SK-N-SH (cell line): ENCODE measurements around the gene TMEM174. TPM values are rescaled to one million over a fixed set of nuclear protein-coding genes. Genes with fewer than 3 reads are reported as not detected.

Experiments used
- CTCF ChIA-PET: fragments of 300-600, 350-600 bp; formaldehyde crosslinking; extraction: SDS; loops from one replicate; lab custom pipeline; 2021; lab: Yijun Ruan, JAX
- POLR2A ChIA-PET: fragments of 350-600 bp; sonication (Branson Sonifier 250); formaldehyde crosslinking; extraction: SDS; loops from one replicate; lab custom pipeline; 2020; ENCODE audit warnings: antibody characterized with exemption, inconsistent platforms; lab: Yijun Ruan, JAX
- DNase-seq: peaks from one replicate; pipeline ENCODE4 v3.0.0; 2012
- H2AFZ ChIP-seq: fragments of 200-600 bp; sonication (generic); 2 replicates; pipeline ENCODE4 v1.8.1; 2016; ENCODE audit warnings: antibody characterized with exemption, mild to moderate bottlenecking, low read depth
- H3F3A ChIP-seq: fragments of 200-600 bp; sonication (generic); replicated peaks from 2 replicates; pipeline ENCODE3; 2016; ENCODE audit warnings: antibody characterized with exemption, mild to moderate bottlenecking; ENCODE audit not compliant: insufficient read depth
- H3K27ac ChIP-seq, 2 experiments: fragments of 200-500 bp in 1 of 2; fragments of 200-600 bp in 1 of 2; sonication (Bioruptor generic) in 1 of 2; sonication (generic), shearing (Covaris generic) in 1 of 2; 2 replicates each; pipeline versions ENCODE4 v1.5.1 to v1.6.1; 2014 to 2016; ENCODE audit warnings: low read depth in 2 of 2, inconsistent platforms in 1 of 2, low read length in 1 of 2, mild to moderate bottlenecking in 1 of 2, mixed read lengths in 1 of 2
- H3K27me3 ChIP-seq: fragments of 200-600 bp; sonication (generic), shearing (Covaris generic); 2 replicates; pipeline ENCODE4 v1.6.1; 2016; ENCODE audit warnings: mixed run types; ENCODE audit not compliant: insufficient read depth
- H3K36me3 ChIP-seq, 2 experiments: fragments of 200-500 bp in 1 of 2; fragments of 200-600 bp in 1 of 2; sonication (Bioruptor generic) in 1 of 2; sonication (generic) in 1 of 2; replicated peaks in 1 of 2; 2 replicates each; pipeline versions ENCODE3 to v1.5.1; 2014 to 2016; ENCODE audit warnings: low read length in 1 of 2, mild to moderate bottlenecking in 1 of 2; ENCODE audit not compliant: insufficient read depth in 2 of 2, control insufficient read depth in 1 of 2
- H3K4me1 ChIP-seq, 2 experiments: fragments of 200-500 bp in 1 of 2; fragments of 200-600 bp in 1 of 2; sonication (Bioruptor generic) in 1 of 2; sonication (generic), shearing (Covaris generic) in 1 of 2; 2 replicates each; pipeline versions ENCODE4 v1.5.1 to v1.6.1; 2014 to 2016; ENCODE audit warnings: low read depth in 1 of 2, low read length in 1 of 2, mixed run types in 1 of 2; ENCODE audit not compliant: insufficient read depth in 2 of 2, control insufficient read depth in 1 of 2
- H3K4me2 ChIP-seq: fragments of 200-600 bp; sonication (generic), shearing (Covaris generic); 2 replicates; pipeline ENCODE4 v1.6.1; 2017; ENCODE audit warnings: mixed run types
- H3K4me3 ChIP-seq, 2 experiments: fragments of 200-500 bp in 1 of 2; fragments of 200-600 bp in 1 of 2; sonication (Bioruptor generic) in 1 of 2; sonication (generic), shearing (Covaris generic) in 1 of 2; 2 replicates each; pipeline versions ENCODE4 v1.5.1 to v1.8.1; 2014 to 2016; ENCODE audit warnings: low read depth in 2 of 2, inconsistent platforms in 1 of 2, low read length in 1 of 2, mild to moderate bottlenecking in 1 of 2, mixed read lengths in 1 of 2, moderate library complexity in 1 of 2
- H3K79me2 ChIP-seq: fragments of 200-600 bp; sonication (generic); 2 replicates; pipeline ENCODE4 v1.8.1; 2017; ENCODE audit warnings: mild to moderate bottlenecking; ENCODE audit not compliant: insufficient read depth
- H3K9ac ChIP-seq: fragments of 200-600 bp; sonication (generic); 2 replicates; pipeline ENCODE4 v1.6.1; 2017; ENCODE audit warnings: mixed run types
- H3K9me2 ChIP-seq: fragments of 200-600 bp; sonication (generic); 2 replicates; pipeline ENCODE4 v1.6.1; 2017; ENCODE audit warnings: mixed run types
- H3K9me3 ChIP-seq: fragments of 200-600 bp; sonication (generic); 2 replicates; pipeline ENCODE4 v1.6.1; 2017; ENCODE audit warnings: mixed run types, mild to moderate bottlenecking, moderate library complexity
- H4K20me1 ChIP-seq: fragments of 200-600 bp; sonication (generic); 2 replicates; pipeline ENCODE4 v1.6.1; 2017; ENCODE audit warnings: mild to moderate bottlenecking, mixed run types; ENCODE audit not compliant: insufficient read depth
- EP300 ChIP-seq, 2 experiments: IDR thresholded peaks; 2 replicates each; pipeline versions ENCODE4 v1.4.0 to v1.6.1; 2012; ENCODE audit warnings: borderline replicate concordance in 1 of 2, low read depth in 1 of 2, low read length in 1 of 2
- FOSL2 ChIP-seq: IDR thresholded peaks from 2 replicates; pipeline ENCODE4 v1.4.0; 2012; ENCODE audit warnings: low read depth, mild to moderate bottlenecking, moderate library complexity, borderline replicate concordance
- GABPA ChIP-seq: IDR thresholded peaks from 2 replicates; pipeline ENCODE4 v1.4.0; 2012; ENCODE audit warnings: low read depth, mild to moderate bottlenecking
- GATA2 ChIP-seq: sonication (generic); formaldehyde crosslinking; IDR thresholded peaks from 2 replicates; pipeline ENCODE4 v1.5.0; 2020; ENCODE audit warnings: mild to moderate bottlenecking, missing genetic modification reagents
- JUND ChIP-seq: IDR thresholded peaks from 2 replicates; pipeline ENCODE4 v1.4.0; 2012
- MAX ChIP-seq: IDR thresholded peaks from 2 replicates; pipeline ENCODE4 v1.4.0; 2012; ENCODE audit warnings: low read depth
- MEF2A ChIP-seq: IDR thresholded peaks from 2 replicates; pipeline ENCODE4 v1.4.0; 2012; ENCODE audit warnings: low read depth, borderline replicate concordance
- NFIC ChIP-seq: IDR thresholded peaks from 2 replicates; pipeline ENCODE4 v1.4.0; 2012; ENCODE audit warnings: borderline replicate concordance
- NRF1 ChIP-seq: IDR thresholded peaks from 2 replicates; pipeline ENCODE4 v1.6.1; 2012; ENCODE audit warnings: low read depth, mild to moderate bottlenecking, low read length
- RAD21 ChIP-seq: IDR thresholded peaks from 2 replicates; pipeline ENCODE4 v1.6.1; 2012; ENCODE audit warnings: mild to moderate bottlenecking, low read length
- RCOR1 ChIP-seq: fragments of 150-350 bp; IDR thresholded peaks from 2 replicates; pipeline ENCODE4 v1.6.1; 2017; ENCODE audit warnings: antibody characterized with exemption, low read length
- RXRA ChIP-seq: IDR thresholded peaks from 2 replicates; pipeline ENCODE4 v1.4.0; 2012; ENCODE audit warnings: low read depth, mild to moderate bottlenecking, borderline replicate concordance
- SIN3A ChIP-seq: IDR thresholded peaks from 2 replicates; pipeline ENCODE4 v1.6.1; 2012; ENCODE audit warnings: low read depth, mild to moderate bottlenecking, low read length, moderate library complexity, borderline replicate concordance
- SMC3 ChIP-seq: IDR thresholded peaks from 2 replicates; pipeline ENCODE4 v1.6.1; 2012; ENCODE audit warnings: low read depth, low read length, improper control_type of control experiment
- TAF1 ChIP-seq: IDR thresholded peaks from 2 replicates; pipeline ENCODE4 v1.6.1; 2012; ENCODE audit warnings: low read depth, mild to moderate bottlenecking, low read length, moderate library complexity, borderline replicate concordance
- TCF12 ChIP-seq: IDR thresholded peaks from 2 replicates; pipeline ENCODE4 v1.4.0; 2012
- USF2 ChIP-seq: fragments of 150-350 bp; IDR thresholded peaks from 2 replicates; pipeline ENCODE4 v1.6.1; 2017; ENCODE audit warnings: antibody characterized with exemption, low read length, low read depth, borderline replicate concordance
- ZBTB33 ChIP-seq: IDR thresholded peaks from 2 replicates; pipeline ENCODE4 v1.4.0; 2012; ENCODE audit warnings: low read depth, borderline replicate concordance
- WGBS: methylation state at CpG from one replicate; pipeline ENCODE4 v1.1.6; 2017; ENCODE audit warnings: low lambda C conversion rate; 5-methylcytosine and 5-hydroxymethylcytosine counted together
- polyA plus RNA-seq, 3 experiments: library from polyadenylated mRNA; depleted of rRNA; stranded (reverse); fragments of >200 nt; gene quantifications; 2 replicates each; pipeline ENCODE4 v1.2.3, GENCODE V29; 2012
- TF ChIP-seq, protein P1 (sequence below): fragments of 150-350 bp; IDR thresholded peaks from 2 replicates; pipeline ENCODE4 v1.6.1; 2016; ENCODE audit warnings: mild to moderate bottlenecking, low read depth, low read length

TMEM174 gene
- polyA plus RNA-seq, 1 of the 3 experiments (the other 2 are of a cell fraction): not detected

DNA sequence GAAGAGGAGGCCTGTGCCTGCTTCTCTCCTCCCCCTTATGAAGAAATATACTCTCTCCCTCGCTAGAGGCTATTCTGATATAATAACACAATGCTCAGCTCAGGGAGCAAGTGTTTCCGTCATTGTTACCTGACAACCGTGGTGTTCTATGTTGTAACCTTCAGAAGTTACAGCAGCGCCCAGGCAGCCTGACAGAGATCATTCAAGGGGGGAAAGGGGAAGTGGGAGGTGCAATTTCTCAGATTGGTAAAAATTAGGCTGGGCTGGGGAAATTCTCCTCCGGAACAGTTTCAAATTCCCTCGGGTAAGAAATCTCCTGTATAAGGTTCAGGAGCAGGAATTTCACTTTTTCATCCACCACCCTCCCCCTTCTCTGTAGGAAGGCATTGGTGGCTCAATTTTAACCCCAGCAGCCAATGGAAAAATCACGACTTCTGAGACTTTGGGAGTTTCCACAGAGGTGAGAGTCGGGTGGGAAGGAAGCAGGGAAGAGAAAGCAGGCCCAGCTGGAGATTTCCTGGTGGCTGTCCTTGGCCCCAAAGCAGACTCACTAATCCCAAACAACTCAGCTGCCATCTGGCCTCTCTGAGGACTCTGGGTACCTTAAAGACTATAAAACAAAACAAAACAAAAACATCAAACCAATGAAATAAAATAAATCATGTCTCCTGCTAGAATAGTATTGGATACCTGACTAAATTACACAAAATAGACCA is 1.3 kb downstream of the TMEM174 start:
- Histone ChIP-seq H3K27ac (no peak overlapping the region), H3K27me3 (no peaks in the 10 kb centered on the region; the same call in 1 of the 2 replicates), H3K79me2 (no peaks in the 10 kb centered on the region), H3K4me1 (no peaks in the 10 kb centered on the region), H3K9me3 (no peaks in the 10 kb centered on the region), H3K36me3 (no peaks in the 10 kb centered on the region), H3F3A (no peaks in the 10 kb centered on the region), H3K9ac (no peak overlapping the region), H2AFZ (no peak overlapping the region), H3K9me2 (no peaks in the 10 kb centered on the region), H3K4me2 (no peak overlapping the region), H3K4me3 (no peak overlapping the region), H4K20me1 (no peaks in the 10 kb centered on the region)
- whole genome bisulfite sequencing: 44% methylated on average over 8 of the region's 8 CpGs
- CTCF ChIA-PET: interaction anchor here (2.4 kb wide), 1 partner anchor 42 kb away, joined by 6 read pairs; no protein-coding TSS in a partner anchor
- TF ChIP-seq EP300 (IDR thresholded peaks at IDR 0.05; ENCODE audit: borderline replicate concordance in 1 of 2, low read depth in 1 of 2, low read length in 1 of 2) (no peak), NFIC (no peak), RCOR1 (no peak), NRF1 (no peak), JUND (no peak), RAD21 (no peak), GABPA (no peak), MEF2A (no peak), RXRA (no peak), TAF1 (no peak), SIN3A (no peak)
- POLR2A ChIA-PET: no interaction called here
- DNase-seq: no peak

GRCh38 chr5:73176250-73176649 is 3.3 kb downstream of the TMEM174 start:
- Histone ChIP-seq H3K27me3 (no peaks in the 10 kb centered on the region; the same call in 1 of the 2 replicates), H3F3A (no peaks in the 10 kb centered on the region), H3K9ac (no peak overlapping the region), H3K4me3 (no peak overlapping the region), H3K79me2 (no peaks in the 10 kb centered on the region)
- TF ChIP-seq SIN3A: no peak
- no peak for TF ChIP-seq FOSL2
- TF ChIP-seq MAX: no peak
- TF ChIP-seq USF2: no peak
- no peak for TF ChIP-seq TCF12
- TF ChIP-seq JUND: no peak
- no peak for TF ChIP-seq GATA2 (CRISPR knock-in tag)
- no peak for TF ChIP-seq SMC3
- TF ChIP-seq ZBTB33: no peak
- TF ChIP-seq, protein P1, sequence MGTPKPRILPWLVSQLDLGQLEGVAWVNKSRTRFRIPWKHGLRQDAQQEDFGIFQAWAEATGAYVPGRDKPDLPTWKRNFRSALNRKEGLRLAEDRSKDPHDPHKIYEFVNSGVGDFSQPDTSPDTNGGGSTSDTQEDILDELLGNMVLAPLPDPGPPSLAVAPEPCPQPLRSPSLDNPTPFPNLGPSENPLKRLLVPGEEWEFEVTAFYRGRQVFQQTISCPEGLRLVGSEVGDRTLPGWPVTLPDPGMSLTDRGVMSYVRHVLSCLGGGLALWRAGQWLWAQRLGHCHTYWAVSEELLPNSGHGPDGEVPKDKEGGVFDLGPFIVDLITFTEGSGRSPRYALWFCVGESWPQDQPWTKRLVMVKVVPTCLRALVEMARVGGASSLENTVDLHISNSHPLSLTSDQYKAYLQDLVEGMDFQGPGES: no peak
- TF ChIP-seq NFIC: no peak
- TF ChIP-seq, all 33 proteins: peak for 0
- no peak overlapping the region for H3K27ac ChIP-seq
- H4K20me1 ChIP-seq: no peaks in the 10 kb centered on the region
- ChIA-PET POLR2A (no interaction called here), CTCF (interaction anchor here (1.0 to 1.2 kb wide), 3 partner anchors 13 to 278 kb away, joined by 3 to 7 read pairs (median 3); no protein-coding TSS in a partner anchor)
- H3K36me3 ChIP-seq: no peaks in the 10 kb centered on the region
- H3K4me1 ChIP-seq: no peaks in the 10 kb centered on the region
- no peak overlapping the region for H2AFZ ChIP-seq
- no peaks in the 10 kb centered on the region for H3K9me2 ChIP-seq
- WGBS: 52% methylated on average over 2 of the region's 2 CpGs
- no peaks in the 10 kb centered on the region for H3K9me3 ChIP-seq
- DNase-seq: no peak
- H3K4me2 ChIP-seq: no peak overlapping the region
